NCI-H2029 (cell line): ENCODE results near the gene SCIN.
"Not testable (repeated sequence)": the region's sequence is repeated elsewhere in the genome, so short reads cannot be mapped to it uniquely, and the experiment has no call there.

Experiments
- DNase-seq: peaks from one replicate; lab custom pipeline; 2025; lab: John Stamatoyannopoulos, UW

SCIN gene

GRCh38 chr7:12647364-12648219, 77.1 kb downstream of the SCIN start:
- DNase-seq: no peak

- DNase-seq: no peak
Measured at GRCh38 chr7:12648704-12649261, 78.3 kb downstream of the SCIN start.

- no peak for DNase-seq
Measured at GRCh38 chr7:12649348-12649747, 78.8 kb downstream of the SCIN start.

- DNase-seq: no peak
Measured at GRCh38 chr7:12650080-12650479, 79.6 kb downstream of the SCIN start.

- DNase-seq: no peak
Measured at GRCh38 chr7:12653110-12653509, 82.6 kb downstream of the SCIN start.

- no peak for DNase-seq
Measured at GRCh38 chr7:12653518-12653917, 83.0 kb downstream of the SCIN start.

GRCh38 chr7:12655161-12655560, 84.6 kb downstream of the SCIN start:
- no peak for DNase-seq

- DNase-seq: not testable (repeated sequence)
Measured at GRCh38 chr7:12660423-12660822, 89.9 kb downstream of the SCIN start.

- not testable (repeated sequence) for DNase-seq
Measured at GRCh38 chr7:12660986-12661385, 90.5 kb downstream of the SCIN start.

- no peak for DNase-seq
Measured at GRCh38 chr7:12661581-12661980, 91.1 kb downstream of the SCIN start.

GRCh38 chr7:12670000-12670729, 99.6 kb downstream of the SCIN start:
- DNase-seq: no peak

GRCh38 chr7:12670743-12671520, 100.4 kb downstream of the SCIN start:
- no peak for DNase-seq

GRCh38 chr7:12673436-12673835, 102.9 kb downstream of the SCIN start:
- DNase-seq: not testable (repeated sequence)

- DNase-seq: no peak
Measured at GRCh38 chr7:12674053-12674452, 103.5 kb downstream of the SCIN start.

GRCh38 chr7:12674861-12675260, 104.3 kb downstream of the SCIN start:
- DNase-seq: peak; percentile 38

- DNase-seq: no peak
Measured at GRCh38 chr7:12683678-12684585, 113.4 kb downstream of the SCIN start.

GRCh38 chr7:12684733-12685132, 114.2 kb downstream of the SCIN start:
- no peak for DNase-seq

- no peak for DNase-seq
Measured at GRCh38 chr7:12685550-12685949, 115.0 kb downstream of the SCIN start.

GRCh38 chr7:12686234-12686890, 115.8 kb downstream of the SCIN start:
- peak; percentile 92 for DNase-seq

GRCh38 chr7:12686891-12687717, 116.6 kb downstream of the SCIN start, which contains the start of gene ARL4A:
TSS of gene ARL4A (plus strand) at chr7:12687633. CDS start at chr7:12688255, 622 bp downstream.
- peak; percentile 99 for DNase-seq
